ENCODE data around the gene FRS3.

DNA sequence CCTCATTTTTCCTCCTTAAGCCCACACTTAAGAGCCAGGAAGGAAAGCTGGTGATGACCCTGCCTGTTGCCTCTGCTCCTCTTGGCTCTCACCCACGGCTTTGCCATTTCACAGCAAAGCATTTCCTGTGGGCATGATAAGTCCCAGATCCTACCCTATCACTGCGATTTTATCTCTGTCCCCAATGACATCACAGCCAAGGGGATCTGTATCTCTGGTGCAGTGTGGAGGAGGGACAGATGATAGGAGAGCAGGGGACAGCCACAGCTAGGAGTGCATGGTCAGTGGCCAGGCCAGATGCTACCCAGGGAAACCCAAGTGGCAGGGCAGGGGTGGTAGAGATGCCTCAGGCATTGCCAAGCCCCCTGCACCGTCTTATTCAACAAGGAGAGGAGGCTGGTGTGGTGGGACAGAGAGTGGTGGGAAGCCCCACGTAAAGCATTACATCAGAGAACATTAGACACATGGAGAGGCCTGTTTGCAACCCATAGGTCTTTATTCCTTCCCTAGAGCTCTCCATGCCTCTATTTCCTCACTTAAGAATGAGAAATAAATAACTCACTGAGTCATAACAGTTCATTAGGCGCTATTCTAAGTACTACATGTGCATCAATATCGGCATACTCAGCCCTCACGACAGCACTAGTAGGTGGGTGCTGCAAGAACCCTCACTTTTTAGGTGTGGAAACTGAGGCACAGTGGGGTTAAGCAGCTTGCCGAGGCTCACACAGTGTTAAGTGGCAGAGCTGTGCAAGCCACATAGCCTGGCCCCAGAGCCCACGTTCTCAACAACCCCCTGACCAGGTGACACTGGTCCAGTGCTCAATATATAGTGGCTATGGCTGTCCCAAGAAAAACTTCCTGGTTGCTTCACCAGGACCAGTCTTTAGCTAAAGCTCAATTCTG is 48.9 kb downstream of the FRS3 start:
- TF ChIP-seq, protein P1, sequence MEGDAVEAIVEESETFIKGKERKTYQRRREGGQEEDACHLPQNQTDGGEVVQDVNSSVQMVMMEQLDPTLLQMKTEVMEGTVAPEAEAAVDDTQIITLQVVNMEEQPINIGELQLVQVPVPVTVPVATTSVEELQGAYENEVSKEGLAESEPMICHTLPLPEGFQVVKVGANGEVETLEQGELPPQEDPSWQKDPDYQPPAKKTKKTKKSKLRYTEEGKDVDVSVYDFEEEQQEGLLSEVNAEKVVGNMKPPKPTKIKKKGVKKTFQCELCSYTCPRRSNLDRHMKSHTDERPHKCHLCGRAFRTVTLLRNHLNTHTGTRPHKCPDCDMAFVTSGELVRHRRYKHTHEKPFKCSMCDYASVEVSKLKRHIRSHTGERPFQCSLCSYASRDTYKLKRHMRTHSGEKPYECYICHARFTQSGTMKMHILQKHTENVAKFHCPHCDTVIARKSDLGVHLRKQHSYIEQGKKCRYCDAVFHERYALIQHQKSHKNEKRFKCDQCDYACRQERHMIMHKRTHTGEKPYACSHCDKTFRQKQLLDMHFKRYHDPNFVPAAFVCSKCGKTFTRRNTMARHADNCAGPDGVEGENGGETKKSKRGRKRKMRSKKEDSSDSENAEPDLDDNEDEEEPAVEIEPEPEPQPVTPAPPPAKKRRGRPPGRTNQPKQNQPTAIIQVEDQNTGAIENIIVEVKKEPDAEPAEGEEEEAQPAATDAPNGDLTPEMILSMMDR (conservative IDR thresholded peaks at IDR 0.05; ENCODE audit: low read depth in 2 of 2) = no peak
- TF ChIP-seq EZH2 (IDR thresholded peaks at IDR 0.05; ENCODE audit: low read depth, unreplicated experiment) (no peak), POLR2AphosphoS5 (IDR thresholded peaks at IDR 0.05; ENCODE audit: low read depth) (no peak), CREB1 (CRISPR knock-in tag; IDR thresholded peaks at IDR 0.05; ENCODE audit: low read depth) (no peak), EZH2phosphoT487 (IDR thresholded peaks at IDR 0.05; ENCODE audit: unreplicated experiment) (no peak), ZNF331 (CRISPR knock-in tag; IDR thresholded peaks at IDR 0.05; ENCODE audit: low read depth) (no peak), JUNB (IDR thresholded peaks at IDR 0.05; ENCODE audit: unreplicated experiment) (no peak), ZNF114 (CRISPR knock-in tag; IDR thresholded peaks at IDR 0.05) (no peak), STAT1 (IDR thresholded peaks at IDR 0.05; ENCODE audit: unreplicated experiment) (no peak)
- TF ChIP-seq, protein P2, sequence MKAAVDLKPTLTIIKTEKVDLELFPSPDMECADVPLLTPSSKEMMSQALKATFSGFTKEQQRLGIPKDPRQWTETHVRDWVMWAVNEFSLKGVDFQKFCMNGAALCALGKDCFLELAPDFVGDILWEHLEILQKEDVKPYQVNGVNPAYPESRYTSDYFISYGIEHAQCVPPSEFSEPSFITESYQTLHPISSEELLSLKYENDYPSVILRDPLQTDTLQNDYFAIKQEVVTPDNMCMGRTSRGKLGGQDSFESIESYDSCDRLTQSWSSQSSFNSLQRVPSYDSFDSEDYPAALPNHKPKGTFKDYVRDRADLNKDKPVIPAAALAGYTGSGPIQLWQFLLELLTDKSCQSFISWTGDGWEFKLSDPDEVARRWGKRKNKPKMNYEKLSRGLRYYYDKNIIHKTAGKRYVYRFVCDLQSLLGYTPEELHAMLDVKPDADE (IDR thresholded peaks at IDR 0.05) = no peak
- TF ChIP-seq, protein P3, sequence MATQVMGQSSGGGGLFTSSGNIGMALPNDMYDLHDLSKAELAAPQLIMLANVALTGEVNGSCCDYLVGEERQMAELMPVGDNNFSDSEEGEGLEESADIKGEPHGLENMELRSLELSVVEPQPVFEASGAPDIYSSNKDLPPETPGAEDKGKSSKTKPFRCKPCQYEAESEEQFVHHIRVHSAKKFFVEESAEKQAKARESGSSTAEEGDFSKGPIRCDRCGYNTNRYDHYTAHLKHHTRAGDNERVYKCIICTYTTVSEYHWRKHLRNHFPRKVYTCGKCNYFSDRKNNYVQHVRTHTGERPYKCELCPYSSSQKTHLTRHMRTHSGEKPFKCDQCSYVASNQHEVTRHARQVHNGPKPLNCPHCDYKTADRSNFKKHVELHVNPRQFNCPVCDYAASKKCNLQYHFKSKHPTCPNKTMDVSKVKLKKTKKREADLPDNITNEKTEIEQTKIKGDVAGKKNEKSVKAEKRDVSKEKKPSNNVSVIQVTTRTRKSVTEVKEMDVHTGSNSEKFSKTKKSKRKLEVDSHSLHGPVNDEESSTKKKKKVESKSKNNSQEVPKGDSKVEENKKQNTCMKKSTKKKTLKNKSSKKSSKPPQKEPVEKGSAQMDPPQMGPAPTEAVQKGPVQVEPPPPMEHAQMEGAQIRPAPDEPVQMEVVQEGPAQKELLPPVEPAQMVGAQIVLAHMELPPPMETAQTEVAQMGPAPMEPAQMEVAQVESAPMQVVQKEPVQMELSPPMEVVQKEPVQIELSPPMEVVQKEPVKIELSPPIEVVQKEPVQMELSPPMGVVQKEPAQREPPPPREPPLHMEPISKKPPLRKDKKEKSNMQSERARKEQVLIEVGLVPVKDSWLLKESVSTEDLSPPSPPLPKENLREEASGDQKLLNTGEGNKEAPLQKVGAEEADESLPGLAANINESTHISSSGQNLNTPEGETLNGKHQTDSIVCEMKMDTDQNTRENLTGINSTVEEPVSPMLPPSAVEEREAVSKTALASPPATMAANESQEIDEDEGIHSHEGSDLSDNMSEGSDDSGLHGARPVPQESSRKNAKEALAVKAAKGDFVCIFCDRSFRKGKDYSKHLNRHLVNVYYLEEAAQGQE (IDR thresholded peaks at IDR 0.05; ENCODE audit: unreplicated experiment) = no peak
- TF ChIP-seq, protein P4, sequence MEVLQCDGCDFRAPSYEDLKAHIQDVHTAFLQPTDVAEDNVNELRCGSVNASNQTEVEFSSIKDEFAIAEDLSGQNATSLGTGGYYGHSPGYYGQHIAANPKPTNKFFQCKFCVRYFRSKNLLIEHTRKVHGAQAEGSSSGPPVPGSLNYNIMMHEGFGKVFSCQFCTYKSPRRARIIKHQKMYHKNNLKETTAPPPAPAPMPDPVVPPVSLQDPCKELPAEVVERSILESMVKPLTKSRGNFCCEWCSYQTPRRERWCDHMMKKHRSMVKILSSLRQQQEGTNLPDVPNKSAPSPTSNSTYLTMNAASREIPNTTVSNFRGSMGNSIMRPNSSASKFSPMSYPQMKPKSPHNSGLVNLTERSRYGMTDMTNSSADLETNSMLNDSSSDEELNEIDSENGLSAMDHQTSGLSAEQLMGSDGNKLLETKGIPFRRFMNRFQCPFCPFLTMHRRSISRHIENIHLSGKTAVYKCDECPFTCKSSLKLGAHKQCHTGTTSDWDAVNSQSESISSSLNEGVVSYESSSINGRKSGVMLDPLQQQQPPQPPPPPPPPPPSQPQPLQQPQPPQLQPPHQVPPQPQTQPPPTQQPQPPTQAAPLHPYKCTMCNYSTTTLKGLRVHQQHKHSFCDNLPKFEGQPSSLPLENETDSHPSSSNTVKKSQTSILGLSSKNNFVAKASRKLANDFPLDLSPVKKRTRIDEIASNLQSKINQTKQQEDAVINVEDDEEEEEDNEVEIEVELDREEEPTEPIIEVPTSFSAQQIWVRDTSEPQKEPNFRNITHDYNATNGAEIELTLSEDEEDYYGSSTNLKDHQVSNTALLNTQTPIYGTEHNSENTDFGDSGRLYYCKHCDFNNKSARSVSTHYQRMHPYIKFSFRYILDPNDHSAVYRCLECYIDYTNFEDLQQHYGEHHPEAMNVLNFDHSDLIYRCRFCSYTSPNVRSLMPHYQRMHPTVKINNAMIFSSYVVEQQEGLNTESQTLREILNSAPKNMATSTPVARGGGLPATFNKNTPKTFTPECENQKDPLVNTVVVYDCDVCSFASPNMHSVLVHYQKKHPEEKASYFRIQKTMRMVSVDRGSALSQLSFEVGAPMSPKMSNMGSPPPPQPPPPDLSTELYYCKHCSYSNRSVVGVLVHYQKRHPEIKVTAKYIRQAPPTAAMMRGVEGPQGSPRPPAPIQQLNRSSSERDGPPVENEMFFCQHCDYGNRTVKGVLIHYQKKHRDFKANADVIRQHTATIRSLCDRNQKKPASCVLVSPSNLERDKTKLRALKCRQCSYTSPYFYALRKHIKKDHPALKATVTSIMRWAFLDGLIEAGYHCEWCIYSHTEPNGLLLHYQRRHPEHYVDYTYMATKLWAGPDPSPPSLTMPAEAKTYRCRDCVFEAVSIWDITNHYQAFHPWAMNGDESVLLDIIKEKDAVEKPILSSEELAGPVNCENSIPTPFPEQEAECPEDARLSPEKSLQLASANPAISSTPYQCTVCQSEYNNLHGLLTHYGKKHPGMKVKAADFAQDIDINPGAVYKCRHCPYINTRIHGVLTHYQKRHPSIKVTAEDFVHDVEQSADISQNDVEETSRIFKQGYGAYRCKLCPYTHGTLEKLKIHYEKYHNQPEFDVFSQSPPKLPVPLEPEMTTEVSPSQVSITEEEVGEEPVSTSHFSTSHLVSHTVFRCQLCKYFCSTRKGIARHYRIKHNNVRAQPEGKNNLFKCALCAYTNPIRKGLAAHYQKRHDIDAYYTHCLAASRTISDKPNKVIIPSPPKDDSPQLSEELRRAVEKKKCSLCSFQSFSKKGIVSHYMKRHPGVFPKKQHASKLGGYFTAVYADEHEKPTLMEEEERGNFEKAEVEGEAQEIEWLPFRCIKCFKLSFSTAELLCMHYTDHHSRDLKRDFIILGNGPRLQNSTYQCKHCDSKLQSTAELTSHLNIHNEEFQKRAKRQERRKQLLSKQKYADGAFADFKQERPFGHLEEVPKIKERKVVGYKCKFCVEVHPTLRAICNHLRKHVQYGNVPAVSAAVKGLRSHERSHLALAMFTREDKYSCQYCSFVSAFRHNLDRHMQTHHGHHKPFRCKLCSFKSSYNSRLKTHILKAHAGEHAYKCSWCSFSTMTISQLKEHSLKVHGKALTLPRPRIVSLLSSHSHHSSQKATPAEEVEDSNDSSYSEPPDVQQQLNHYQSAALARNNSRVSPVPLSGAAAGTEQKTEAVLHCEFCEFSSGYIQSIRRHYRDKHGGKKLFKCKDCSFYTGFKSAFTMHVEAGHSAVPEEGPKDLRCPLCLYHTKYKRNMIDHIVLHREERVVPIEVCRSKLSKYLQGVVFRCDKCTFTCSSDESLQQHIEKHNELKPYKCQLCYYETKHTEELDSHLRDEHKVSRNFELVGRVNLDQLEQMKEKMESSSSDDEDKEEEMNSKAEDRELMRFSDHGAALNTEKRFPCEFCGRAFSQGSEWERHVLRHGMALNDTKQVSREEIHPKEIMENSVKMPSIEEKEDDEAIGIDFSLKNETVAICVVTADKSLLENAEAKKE (CRISPR knock-in tag; IDR thresholded peaks at IDR 0.05) = no peak

Measured in GM23338 (cell line).